Trophoblast cell (in vitro differentiated cells and primary cell): ENCODE measurements around the gene CCL2.

ENCODE experiments used
- DNase-seq, 2 donors: peaks; one replicate each; pipeline ENCODE4 v3.0.0-alpha.2; 2016
- H2AFZ ChIP-seq: 2 replicates; pipeline ENCODE4 v1.6.1; 2013; ENCODE audit warnings: low read length, moderate library complexity, mild to moderate bottlenecking; ENCODE audit not compliant: insufficient read depth, poor library complexity
- H2AK5ac ChIP-seq: 2 replicates; pipeline ENCODE4 v1.6.1; 2013; ENCODE audit warnings: mild to moderate bottlenecking, low read length
- H2BK120ac ChIP-seq: 2 replicates; pipeline ENCODE4 v1.6.1; 2013; ENCODE audit warnings: low read length, mild to moderate bottlenecking, moderate library complexity; ENCODE audit not compliant: insufficient read depth, poor library complexity
- H2BK12ac ChIP-seq: 2 replicates; pipeline ENCODE4 v1.6.1; 2013; ENCODE audit warnings: mild to moderate bottlenecking, low read length, moderate library complexity
- H2BK5ac ChIP-seq: 2 replicates; pipeline ENCODE4 v1.6.1; 2013; ENCODE audit warnings: low read length, low read depth, moderate library complexity, mild to moderate bottlenecking; ENCODE audit not compliant: poor library complexity
- H3K14ac ChIP-seq: 2 replicates; pipeline ENCODE4 v1.6.1; 2013; ENCODE audit warnings: mild to moderate bottlenecking, low read length
- H3K18ac ChIP-seq: 2 replicates; pipeline ENCODE4 v1.6.1; 2013; ENCODE audit warnings: mild to moderate bottlenecking, low read length
- H3K23ac ChIP-seq: 2 replicates; pipeline ENCODE4 v1.6.1; 2013; ENCODE audit warnings: low read length
- H3K27ac ChIP-seq: 2 replicates; pipeline ENCODE4 v1.5.1; 2013; ENCODE audit warnings: low read depth, mild to moderate bottlenecking, inconsistent platforms, low read length, moderate library complexity
- H3K27me3 ChIP-seq: 2 replicates; pipeline ENCODE4 v1.6.1; 2013; ENCODE audit warnings: inconsistent platforms, mild to moderate bottlenecking, low read length, moderate library complexity; ENCODE audit not compliant: insufficient read depth
- H3K36me3 ChIP-seq, 2 experiments: 1 replicate in 1 of 2; 2 replicates in 1 of 2; pipeline ENCODE4 v1.6.1; 2013; ENCODE audit warnings: low read length in 2 of 2, mild to moderate bottlenecking in 2 of 2, moderate library complexity in 1 of 2; ENCODE audit not compliant: insufficient read depth in 2 of 2, control insufficient read depth in 1 of 2
- H3K4ac ChIP-seq: 2 replicates; pipeline ENCODE4 v1.6.1; 2013; ENCODE audit warnings: low read depth, mild to moderate bottlenecking, low read length, moderate library complexity
- H3K4me1 ChIP-seq, 2 experiments: 1 replicate in 1 of 2; 2 replicates in 1 of 2; pipeline ENCODE4 v1.6.1; 2013; ENCODE audit warnings: low read length in 2 of 2, mild to moderate bottlenecking in 2 of 2, moderate library complexity in 1 of 2; ENCODE audit not compliant: insufficient read depth in 2 of 2, control insufficient read depth in 1 of 2
- H3K4me2 ChIP-seq: 2 replicates; pipeline ENCODE4 v1.6.1; 2013; ENCODE audit warnings: inconsistent platforms, mild to moderate bottlenecking, low read length, moderate library complexity
- H3K4me3 ChIP-seq: 2 replicates; pipeline ENCODE4 v1.5.1; 2013; ENCODE audit warnings: mild to moderate bottlenecking, low read depth, low read length, inconsistent platforms
- H3K79me1 ChIP-seq: one replicate; pipeline ENCODE4 v1.6.1; 2013; ENCODE audit warnings: low read length
- H3K79me2 ChIP-seq: 2 replicates; pipeline ENCODE4 v1.6.1; 2013; ENCODE audit warnings: low read length, mild to moderate bottlenecking; ENCODE audit not compliant: control insufficient read depth, insufficient read depth, poor library complexity
- H3K9ac ChIP-seq: 2 replicates; pipeline ENCODE4 v1.6.1; 2013; ENCODE audit warnings: mild to moderate bottlenecking, low read length
- H3K9me3 ChIP-seq: 2 replicates; pipeline ENCODE4 v1.6.1; 2013; ENCODE audit warnings: low read depth, mild to moderate bottlenecking, control low read depth, inconsistent platforms, low read length; ENCODE audit not compliant: insufficient read depth
- H4K12ac ChIP-seq: 2 replicates; pipeline ENCODE4 v1.6.1; 2013; ENCODE audit warnings: low read depth, mild to moderate bottlenecking, low read length, moderate library complexity
- H4K8ac ChIP-seq: 2 replicates; pipeline ENCODE4 v1.6.1; 2013; ENCODE audit warnings: low read depth, mild to moderate bottlenecking, low read length, moderate library complexity
- H4K91ac ChIP-seq: one replicate; pipeline ENCODE4 v1.6.1; 2013; ENCODE audit warnings: low read depth, mild to moderate bottlenecking, low read length, moderate library complexity
- WGBS: extraction: QIAGEN DNeasy Blood & Tissue Kit; methylation state at CpG from one replicate; pipeline ENCODE4 v1.1.7; 2013; ENCODE audit warnings: missing lambda C conversion rate; ENCODE audit not compliant: insufficient read length, insufficient coverage; ENCODE audit errors: extremely low coverage; 5-methylcytosine and 5-hydroxymethylcytosine counted together

CCL2 gene

GRCh38 chr17:34290586-34290985 lies 35.5 kb downstream of the CCL2 start:
- Histone ChIP-seq H3K27me3 (no peaks in the 10 kb centered on the region), H3K79me2 (no peaks in the 10 kb centered on the region), H3K27ac (no peak overlapping the region), H3K36me3 (no peaks in the 10 kb centered on the region), H2BK5ac (no peak overlapping the region), H3K9ac (no peak overlapping the region), H2AK5ac (no peak overlapping the region), H3K79me1 (no peaks in the 10 kb centered on the region), H4K91ac (no peak overlapping the region), H3K9me3 (peaks cover 2% of the 10 kb centered on the region), H3K4me1 (no peaks in the 10 kb centered on the region), H3K23ac (no peak overlapping the region), H3K4ac (no peak overlapping the region), H3K18ac (no peak overlapping the region), H4K8ac (no peak overlapping the region), H2AFZ (no peak overlapping the region), H2BK12ac (no peak overlapping the region), H3K4me3 (no peak overlapping the region), H2BK120ac (no peak overlapping the region), H3K4me2 (no peak overlapping the region), H4K12ac (no peak overlapping the region), H3K14ac (no peak overlapping the region)
- no CpG with 5 or more reads among the region's 4 CpGs for WGBS
- no peak for DNase-seq

DNA sequence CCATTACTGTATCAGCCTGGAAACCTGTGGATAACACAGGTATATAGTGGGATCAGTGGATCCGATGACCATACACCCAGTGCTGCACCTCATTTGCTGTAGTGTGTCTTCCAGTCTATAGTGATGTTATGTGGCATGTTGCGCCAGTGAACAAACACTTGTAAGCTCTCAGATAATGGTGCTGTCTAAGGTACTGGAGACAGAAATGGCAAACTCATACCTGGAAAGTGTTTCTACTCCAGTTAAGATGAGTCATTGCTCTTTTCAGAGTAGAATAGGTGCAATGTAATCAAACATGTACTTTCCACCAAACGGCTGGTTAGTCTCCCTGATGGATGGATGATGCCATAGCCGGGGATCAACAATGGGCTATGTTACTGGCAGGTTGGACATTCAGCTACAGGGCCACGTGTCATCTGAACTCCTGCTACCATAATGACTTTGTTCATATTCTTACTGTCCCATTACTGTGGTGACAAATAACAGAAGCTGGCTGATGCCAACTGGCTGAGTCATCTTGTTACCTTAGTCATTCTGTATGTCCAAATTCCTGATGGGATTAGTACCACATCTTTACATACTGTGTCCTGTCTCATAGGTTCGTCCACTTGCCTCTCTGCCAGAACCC lies 36.8 kb downstream of the CCL2 start:
- H3K14ac ChIP-seq, result no peak overlapping the region
- H3K27me3 ChIP-seq, result no peaks in the 10 kb centered on the region
- no peaks in the 10 kb centered on the region for H3K36me3 ChIP-seq
- no peak overlapping the region for H2AFZ ChIP-seq
- H4K12ac ChIP-seq, result no peak overlapping the region
- no CpG with 5 or more reads among the region's 6 CpGs for WGBS
- no peak overlapping the region for H4K8ac ChIP-seq
- no peaks in the 10 kb centered on the region for H3K4me1 ChIP-seq
- no peak overlapping the region for H3K18ac ChIP-seq
- H3K4me3 ChIP-seq, result no peak overlapping the region
- no peak overlapping the region for H3K4ac ChIP-seq
- H4K91ac ChIP-seq, result no peak overlapping the region
- no peak overlapping the region for H2AK5ac ChIP-seq
- no peak overlapping the region for H2BK5ac ChIP-seq
- H2BK12ac ChIP-seq, result no peak overlapping the region
- peaks cover 2% of the 10 kb centered on the region for H3K9me3 ChIP-seq
- no peak overlapping the region for H3K4me2 ChIP-seq
- no peak overlapping the region for H3K23ac ChIP-seq
- no peak overlapping the region for H3K9ac ChIP-seq
- peak; percentile 52 to 67 for DNase-seq
- H3K79me2 ChIP-seq, result no peaks in the 10 kb centered on the region
- no peak overlapping the region for H3K27ac ChIP-seq
- H2BK120ac ChIP-seq, result no peak overlapping the region
- no peaks in the 10 kb centered on the region for H3K79me1 ChIP-seq

DNA sequence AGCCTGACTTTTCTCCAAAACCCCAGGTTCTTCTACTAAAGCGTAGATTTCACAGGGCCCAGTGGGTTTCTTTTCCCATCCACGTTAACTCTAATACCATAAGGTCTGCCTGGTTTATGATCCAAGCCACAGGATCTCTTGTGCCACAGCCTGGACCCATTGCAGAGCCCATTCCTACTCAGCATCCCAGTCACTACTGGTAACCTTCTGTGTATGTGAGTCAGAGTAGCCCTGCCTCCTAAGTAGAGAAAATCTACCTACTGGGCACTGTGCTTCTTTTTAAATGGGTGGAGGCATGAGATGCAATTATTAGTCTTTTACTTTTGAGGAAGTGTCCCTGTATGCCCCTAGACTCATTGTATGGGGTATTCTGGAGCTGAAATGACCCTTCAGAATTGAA lies 43.9 kb downstream of the CCL2 start:
- Histone ChIP-seq H2BK120ac (no peak overlapping the region), H3K27me3 (no peaks in the 10 kb centered on the region), H2BK5ac (no peak overlapping the region), H4K91ac (no peak overlapping the region), H3K9me3 (no peaks in the 10 kb centered on the region), H3K4me1 (peaks cover 4 to 6% of the 10 kb centered on the region in 2 experiments), H3K4me3 (no peak overlapping the region), H3K14ac (no peak overlapping the region), H3K79me1 (peaks cover 1% of the 10 kb centered on the region), H3K18ac (no peak overlapping the region), H4K12ac (no peak overlapping the region), H2BK12ac (no peak overlapping the region), H3K23ac (no peak overlapping the region), H2AK5ac (no peak overlapping the region), H2AFZ (no peak overlapping the region), H3K9ac (no peak overlapping the region), H3K4ac (no peak overlapping the region), H4K8ac (no peak overlapping the region), H3K36me3 (no peaks in the 10 kb centered on the region), H3K4me2 (no peak overlapping the region), H3K79me2 (no peaks in the 10 kb centered on the region), H3K27ac (no peak overlapping the region)
- WGBS, result no CpG with 5 or more reads among the region's 2 CpGs
- no peak for DNase-seq

DNA sequence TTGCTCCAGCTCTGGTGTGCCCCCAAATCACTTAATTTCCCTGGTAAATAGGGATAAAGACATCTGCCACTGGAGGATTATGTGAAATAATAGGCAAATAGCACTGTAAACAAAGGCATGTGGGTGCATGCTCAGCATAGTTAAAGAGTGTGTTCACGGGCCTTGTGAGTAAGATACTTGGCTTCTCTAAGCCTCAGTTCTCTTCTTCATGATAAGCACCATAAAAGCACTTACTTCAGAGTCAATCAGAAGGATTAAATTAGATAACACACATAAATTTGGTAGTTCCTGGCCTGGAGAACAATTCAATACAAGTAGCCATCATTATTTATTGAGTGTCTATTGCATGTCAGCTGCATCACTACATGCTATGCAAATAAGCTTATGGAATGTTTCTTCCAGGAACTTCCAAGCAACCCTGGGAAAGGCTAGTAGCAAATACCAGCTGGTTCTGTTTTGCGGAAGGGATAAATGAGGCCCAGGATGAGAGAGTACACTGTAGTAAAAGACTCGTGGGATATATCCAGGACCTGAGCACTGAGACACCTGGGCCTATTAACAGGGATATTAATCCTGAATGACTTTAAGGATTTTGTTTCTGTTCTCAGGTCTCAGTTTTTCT lies 45.0 kb downstream of the CCL2 start:
- no CpG with 5 or more reads among the region's 3 CpGs for WGBS
- Histone ChIP-seq H4K91ac (no peak overlapping the region), H3K27ac (peak overlapping the region; percentile 33), H3K4me1 (peaks cover 4 to 6% of the 10 kb centered on the region in 2 experiments), H3K4ac (no peak overlapping the region), H3K18ac (no peak overlapping the region), H3K9me3 (no peaks in the 10 kb centered on the region), H3K79me1 (peaks cover 1% of the 10 kb centered on the region), H3K36me3 (no peaks in the 10 kb centered on the region), H3K9ac (no peak overlapping the region), H3K4me3 (no peak overlapping the region), H4K8ac (no peak overlapping the region), H3K79me2 (no peaks in the 10 kb centered on the region), H2BK12ac (no peak overlapping the region), H2AFZ (no peak overlapping the region), H2BK5ac (no peak overlapping the region), H4K12ac (no peak overlapping the region), H3K27me3 (no peaks in the 10 kb centered on the region), H2AK5ac (no peak overlapping the region), H2BK120ac (no peak overlapping the region), H3K4me2 (no peak overlapping the region), H3K14ac (no peak overlapping the region), H3K23ac (no peak overlapping the region)
- DNase-seq, result peak; percentile 56 to 75
